ENCODE results near the gene TMEM97. TPM values are rescaled to one million over a fixed set of nuclear protein-coding genes. Genes with fewer than 3 reads are reported as not detected.
A peak's percentile ranks its signal among the peaks of the same experiment; 100 is the strongest.
"Not testable (repeated sequence)": the region's sequence is repeated elsewhere in the genome, so short reads cannot be mapped to it uniquely, and the experiment has no call there.

The TMEM97 gene
- 58.5 and 60.5 TPM in 2 replicates for total RNA-seq
- long read RNA-seq, transcript TMEM97-201 (3 exons, 2,568 nt) = major isoform, 188 of 222 reads
- long read RNA-seq, partial matches to known transcripts = 13 of 222 reads
- long read RNA-seq, other reads (novel, unspliced or antisense) = 20 of 222 reads

DNA sequence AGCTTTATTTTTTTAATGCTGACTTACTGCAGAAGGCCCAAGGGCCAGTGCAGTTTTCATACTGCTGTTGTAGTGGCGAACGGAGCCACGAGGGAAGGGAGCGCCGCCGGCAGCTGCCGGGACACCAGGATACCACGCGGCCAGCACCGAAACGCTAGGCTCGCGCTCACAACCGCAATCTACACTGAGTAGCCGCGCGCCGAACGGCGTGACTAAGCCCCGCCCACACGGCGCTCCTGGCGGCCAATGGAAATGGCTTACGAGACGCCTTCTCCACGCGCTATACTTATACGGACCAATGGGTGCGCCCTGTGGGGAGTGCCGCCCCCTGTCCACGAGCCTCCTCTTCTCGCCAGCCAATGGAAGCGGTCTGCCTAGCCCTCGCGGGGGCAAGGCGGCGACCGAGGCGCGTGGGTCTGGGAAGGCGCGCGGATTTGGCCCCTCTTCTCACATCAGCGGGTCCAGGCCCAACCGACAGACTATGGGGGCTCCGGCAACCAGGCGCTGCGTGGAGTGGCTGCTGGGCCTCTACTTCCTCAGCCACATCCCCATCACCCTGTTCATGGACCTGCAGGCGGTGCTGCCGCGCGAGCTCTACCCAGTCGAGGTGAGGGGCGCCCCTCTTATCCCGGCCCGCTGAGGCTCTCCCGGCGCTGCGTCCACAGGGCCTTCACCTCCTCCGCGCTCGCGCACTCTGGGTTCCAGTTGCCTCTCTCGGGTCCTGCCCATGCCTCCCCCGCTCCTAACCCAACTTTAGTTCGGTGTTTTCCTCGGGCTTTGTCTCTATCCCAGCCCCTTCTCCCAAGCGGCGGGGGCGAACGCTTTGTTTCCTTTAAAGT is at the start of gene TMEM97:
TSS of gene TMEM97 (plus strand) at position 442 of the 839 bp plus-strand sequence. CDS start at position 482, 40 bp downstream.
- peak; percentile 98 for DNase-seq (ENCODE audit: extremely low spot score, unreplicated experiment)
- Mint-ChIP-seq H3K4me1 (ENCODE audit: unreplicated experiment) (peaks cover 45% of the 10 kb centered on the region), H3K4me3 (ENCODE audit: unreplicated experiment) (peak within 1 kb of the TSS; percentile 90), H3K9me3 (ENCODE audit: unreplicated experiment) (no peaks in the 10 kb centered on the region), H3K27ac (ENCODE audit: unreplicated experiment) (peak within 1 kb of the TSS; percentile 81), H3K27me3 (ENCODE audit: unreplicated experiment) (no peaks in the 10 kb centered on the region), H3K36me3 (ENCODE audit: unreplicated experiment) (no peaks in the 10 kb centered on the region)
- TF ChIP-seq, protein P1, sequence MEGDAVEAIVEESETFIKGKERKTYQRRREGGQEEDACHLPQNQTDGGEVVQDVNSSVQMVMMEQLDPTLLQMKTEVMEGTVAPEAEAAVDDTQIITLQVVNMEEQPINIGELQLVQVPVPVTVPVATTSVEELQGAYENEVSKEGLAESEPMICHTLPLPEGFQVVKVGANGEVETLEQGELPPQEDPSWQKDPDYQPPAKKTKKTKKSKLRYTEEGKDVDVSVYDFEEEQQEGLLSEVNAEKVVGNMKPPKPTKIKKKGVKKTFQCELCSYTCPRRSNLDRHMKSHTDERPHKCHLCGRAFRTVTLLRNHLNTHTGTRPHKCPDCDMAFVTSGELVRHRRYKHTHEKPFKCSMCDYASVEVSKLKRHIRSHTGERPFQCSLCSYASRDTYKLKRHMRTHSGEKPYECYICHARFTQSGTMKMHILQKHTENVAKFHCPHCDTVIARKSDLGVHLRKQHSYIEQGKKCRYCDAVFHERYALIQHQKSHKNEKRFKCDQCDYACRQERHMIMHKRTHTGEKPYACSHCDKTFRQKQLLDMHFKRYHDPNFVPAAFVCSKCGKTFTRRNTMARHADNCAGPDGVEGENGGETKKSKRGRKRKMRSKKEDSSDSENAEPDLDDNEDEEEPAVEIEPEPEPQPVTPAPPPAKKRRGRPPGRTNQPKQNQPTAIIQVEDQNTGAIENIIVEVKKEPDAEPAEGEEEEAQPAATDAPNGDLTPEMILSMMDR (IDR thresholded peaks at IDR 0.05) = peak; percentile 28

DNA sequence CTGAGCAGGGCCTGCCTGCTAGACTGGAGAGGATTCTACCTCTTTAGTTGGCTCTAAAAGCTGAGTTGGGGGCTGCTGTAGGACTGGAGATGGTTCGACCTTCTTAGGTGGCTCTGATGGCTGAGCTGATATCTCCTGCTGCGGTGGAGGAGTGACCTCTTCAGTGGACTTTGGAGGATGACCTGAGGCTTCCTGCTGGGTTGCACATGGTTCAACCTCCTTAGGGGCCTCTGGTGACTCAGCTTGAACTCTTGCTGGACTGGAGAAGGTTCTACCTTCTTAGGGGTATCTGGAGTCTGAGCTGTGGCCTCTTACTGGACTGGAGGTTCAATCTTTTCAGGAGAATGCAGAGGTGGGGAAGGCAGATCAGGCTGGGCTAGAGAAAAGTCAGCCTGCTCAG is 48.9 kb upstream of the TMEM97 start:
- peaks cover 12% of the 10 kb centered on the region for H3K9me3 Mint-ChIP-seq (ENCODE audit: unreplicated experiment)
- no peak overlapping the region for H3K4me3 Mint-ChIP-seq (ENCODE audit: unreplicated experiment)
- TF ChIP-seq, protein P1 (IDR thresholded peaks at IDR 0.05) = no peak
- H3K27me3 Mint-ChIP-seq (ENCODE audit: unreplicated experiment) = no peaks in the 10 kb centered on the region
- H3K36me3 Mint-ChIP-seq (ENCODE audit: unreplicated experiment) = no peaks in the 10 kb centered on the region
- no peak overlapping the region for H3K27ac Mint-ChIP-seq (ENCODE audit: unreplicated experiment)
- no peak for DNase-seq (ENCODE audit: extremely low spot score, unreplicated experiment)
- peaks cover 5% of the 10 kb centered on the region for H3K4me1 Mint-ChIP-seq (ENCODE audit: unreplicated experiment)

DNA sequence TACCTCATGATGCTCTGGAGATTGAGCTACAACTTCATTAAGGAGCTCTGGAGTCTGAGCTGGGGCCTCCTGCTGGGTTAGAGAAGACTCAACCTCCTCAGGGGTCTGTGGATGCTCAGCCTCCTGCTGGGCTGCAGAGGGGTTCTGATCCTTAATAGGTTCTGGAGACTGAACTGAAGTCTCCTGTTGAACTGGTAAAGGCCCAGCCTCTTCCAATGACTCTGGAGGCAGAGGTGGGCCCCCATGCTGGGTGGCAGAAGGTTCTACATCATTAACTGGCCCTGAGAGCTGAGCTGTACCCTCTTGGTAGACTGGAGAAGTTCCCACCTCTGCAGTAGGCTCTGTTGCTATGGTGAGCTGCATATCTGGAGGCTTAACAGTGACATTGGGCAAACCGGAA is 48.1 kb upstream of the TMEM97 start:
- Mint-ChIP-seq H3K27ac (ENCODE audit: unreplicated experiment) (no peak overlapping the region), H3K36me3 (ENCODE audit: unreplicated experiment) (no peaks in the 10 kb centered on the region), H3K9me3 (ENCODE audit: unreplicated experiment) (peaks cover 12% of the 10 kb centered on the region), H3K27me3 (ENCODE audit: unreplicated experiment) (no peaks in the 10 kb centered on the region), H3K4me1 (ENCODE audit: unreplicated experiment) (peaks cover 7% of the 10 kb centered on the region), H3K4me3 (ENCODE audit: unreplicated experiment) (no peak overlapping the region)
- DNase-seq (ENCODE audit: extremely low spot score, unreplicated experiment) = no peak
- TF ChIP-seq, protein P1 (IDR thresholded peaks at IDR 0.05) = no peak

DNA sequence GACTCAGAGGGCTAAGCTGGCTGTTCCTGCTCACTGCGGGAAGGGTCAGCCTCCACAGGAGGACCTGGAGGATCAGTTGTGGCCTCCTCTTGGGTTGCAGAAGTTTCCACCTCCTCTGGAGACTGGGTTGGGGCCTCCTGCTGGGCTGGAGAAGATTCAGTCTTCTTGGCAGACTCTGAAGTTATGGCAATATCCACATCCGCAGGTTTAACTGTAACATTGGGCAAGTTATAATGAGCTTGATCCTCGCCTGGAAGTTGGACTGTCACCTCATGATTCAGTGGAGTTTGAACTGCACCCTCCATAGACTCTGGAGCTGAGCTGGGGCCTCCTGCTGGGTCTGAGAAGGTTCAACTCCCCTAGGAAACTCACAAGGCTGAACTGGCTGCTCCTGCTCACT is 47.6 kb upstream of the TMEM97 start:
- H3K4me1 Mint-ChIP-seq (ENCODE audit: unreplicated experiment) = peaks cover 7% of the 10 kb centered on the region
- TF ChIP-seq, protein P1 (IDR thresholded peaks at IDR 0.05) = no peak
- H3K9me3 Mint-ChIP-seq (ENCODE audit: unreplicated experiment) = peaks cover 12% of the 10 kb centered on the region
- H3K4me3 Mint-ChIP-seq (ENCODE audit: unreplicated experiment) = no peak overlapping the region
- no peaks in the 10 kb centered on the region for H3K36me3 Mint-ChIP-seq (ENCODE audit: unreplicated experiment)
- no peaks in the 10 kb centered on the region for H3K27me3 Mint-ChIP-seq (ENCODE audit: unreplicated experiment)
- DNase-seq (ENCODE audit: extremely low spot score, unreplicated experiment) = no peak
- no peak overlapping the region for H3K27ac Mint-ChIP-seq (ENCODE audit: unreplicated experiment)

DNA sequence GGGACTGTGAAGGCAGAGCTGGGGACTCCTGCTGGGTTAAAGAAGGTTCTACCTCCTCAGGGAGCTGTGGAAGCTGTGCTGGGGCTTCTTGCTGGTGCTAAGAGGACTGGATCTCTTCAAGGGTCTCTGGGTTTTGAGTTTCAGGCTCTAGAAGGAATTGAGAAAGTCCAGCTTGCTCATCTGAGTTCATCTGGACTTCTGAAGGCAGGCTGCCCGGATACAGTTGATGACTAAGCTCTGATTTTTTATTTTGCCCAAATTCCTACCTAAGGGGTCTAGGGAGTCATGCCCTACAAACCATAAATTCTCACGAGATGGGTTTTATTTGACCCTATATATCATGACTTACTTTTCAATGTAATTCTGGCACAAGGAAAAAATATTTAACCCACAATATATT is 46.8 kb upstream of the TMEM97 start:
- no peak for DNase-seq (ENCODE audit: extremely low spot score, unreplicated experiment)
- TF ChIP-seq, protein P1 (IDR thresholded peaks at IDR 0.05) = no peak
- Mint-ChIP-seq H3K27ac (ENCODE audit: unreplicated experiment) (no peak overlapping the region), H3K36me3 (ENCODE audit: unreplicated experiment) (no peaks in the 10 kb centered on the region), H3K4me1 (ENCODE audit: unreplicated experiment) (peaks cover 7% of the 10 kb centered on the region), H3K27me3 (ENCODE audit: unreplicated experiment) (no peaks in the 10 kb centered on the region), H3K9me3 (ENCODE audit: unreplicated experiment) (peaks cover 9% of the 10 kb centered on the region), H3K4me3 (ENCODE audit: unreplicated experiment) (no peak overlapping the region)

DNA sequence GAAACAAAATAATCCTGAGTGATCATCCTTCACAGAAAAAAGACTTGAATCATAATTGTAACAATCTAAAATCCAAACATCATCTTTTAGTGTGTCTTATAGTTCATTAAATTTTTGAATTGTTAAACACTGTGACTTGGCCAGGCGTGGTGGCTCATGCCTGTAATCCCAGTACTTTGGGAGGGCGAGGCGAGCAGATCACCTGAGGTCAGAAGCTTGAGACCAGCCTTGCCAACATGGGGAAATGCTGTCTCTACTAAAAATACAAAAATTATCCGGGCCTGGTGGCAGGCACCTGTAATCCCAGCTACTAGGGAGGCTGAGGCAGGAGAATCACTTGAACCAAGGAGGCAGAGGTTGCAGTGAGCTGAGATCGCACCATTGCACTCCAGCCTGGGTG is 45.7 kb upstream of the TMEM97 start:
- not testable (repeated sequence) for H3K4me3 Mint-ChIP-seq (ENCODE audit: unreplicated experiment); H3K27me3 Mint-ChIP-seq (ENCODE audit: unreplicated experiment)

More for the DNA sequence above, 45.7 kb upstream of the TMEM97 start:
- not testable (repeated sequence) for DNase-seq (ENCODE audit: extremely low spot score, unreplicated experiment); H3K27ac Mint-ChIP-seq (ENCODE audit: unreplicated experiment); H3K36me3 Mint-ChIP-seq (ENCODE audit: unreplicated experiment); H3K9me3 Mint-ChIP-seq (ENCODE audit: unreplicated experiment)
- H3K4me1 Mint-ChIP-seq (ENCODE audit: unreplicated experiment) = peaks cover 18% of the 10 kb centered on the region
